CD14-positive monocyte (primary cell): Measurements from ENCODE around the gene LARP6. TPM values are rescaled to one million over a fixed set of nuclear protein-coding genes. Genes with fewer than 3 reads are reported as not detected.

ENCODE experiments used
- DNase-seq, 3 donors: peaks; one replicate each; pipeline ENCODE4 v3.0.0-alpha.2; 2011 to 2022
- H2AFZ ChIP-seq: 2 replicates; pipeline ENCODE4 v1.6.0; 2012; ENCODE audit warnings: mild to moderate bottlenecking, low read depth, low read length, inconsistent platforms; ENCODE audit not compliant: insufficient read depth, poor library complexity, severe bottlenecking
- H3K27ac ChIP-seq, 2 donors: 1 replicate in 1 of 2; 2 replicates in 1 of 2; pipeline ENCODE4 v1.5.1; 2012 to 2013; ENCODE audit warnings: low read length in 2 of 2, control low read depth in 1 of 2, inconsistent platforms in 1 of 2, low read depth in 1 of 2, mild to moderate bottlenecking in 1 of 2
- H3K27me3 ChIP-seq, 2 donors: one replicate each; pipeline versions ENCODE4 v1.6.0 to v1.6.1; 2011 to 2013; ENCODE audit warnings: low read length in 2 of 2; ENCODE audit not compliant: control insufficient read depth in 2 of 2, insufficient read depth in 2 of 2
- H3K36me3 ChIP-seq, 2 donors: replicated peaks in 1 of 2; 1 replicate in 1 of 2; 2 replicates in 1 of 2; pipeline versions ENCODE4 v1.5.1 to v1.6.1; 2012 to 2013; ENCODE audit warnings: low read length in 2 of 2, control low read depth in 1 of 2, inconsistent platforms in 1 of 2, mild to moderate bottlenecking in 1 of 2; ENCODE audit not compliant: insufficient read depth in 2 of 2, control insufficient read depth in 1 of 2
- H3K4me1 ChIP-seq, 2 donors: 1 replicate in 1 of 2; 2 replicates in 1 of 2; pipeline versions ENCODE4 v1.5.1 to v1.6.1; 2012 to 2013; ENCODE audit warnings: low read length in 2 of 2, control low read depth in 1 of 2, inconsistent platforms in 1 of 2, mild to moderate bottlenecking in 1 of 2, moderate library complexity in 1 of 2; ENCODE audit not compliant: insufficient read depth in 2 of 2, control insufficient read depth in 1 of 2
- H3K4me2 ChIP-seq: replicated peaks from 2 replicates; pipeline ENCODE3; 2012; ENCODE audit warnings: low read length, moderate library complexity, mild to moderate bottlenecking; ENCODE audit not compliant: poor library complexity, severe bottlenecking; ENCODE audit errors: extremely low read depth
- H3K4me3 ChIP-seq, 3 experiments: fragments of 200-600 bp in 1 of 3; sonication (generic) in 1 of 3; replicated peaks in 1 of 3; 1 replicate in 2 of 3; 2 replicates in 1 of 3; pipeline ENCODE4 v1.5.1; 2011 to 2013; ENCODE audit warnings: low read length in 3 of 3, mild to moderate bottlenecking in 3 of 3, control low read depth in 2 of 3, low read depth in 2 of 3, inconsistent platforms in 1 of 3, moderate library complexity in 1 of 3
- H3K79me2 ChIP-seq: 2 replicates; pipeline ENCODE4 v1.6.0; 2012; ENCODE audit warnings: mild to moderate bottlenecking, control low read depth, inconsistent platforms, low read length, moderate library complexity; ENCODE audit not compliant: insufficient read depth
- H3K9ac ChIP-seq: 2 replicates; pipeline ENCODE4 v1.6.0; 2017; ENCODE audit warnings: low read length, mild to moderate bottlenecking; ENCODE audit not compliant: insufficient read depth, poor library complexity, severe bottlenecking
- H3K9me3 ChIP-seq, 2 donors: replicated peaks in 1 of 2; 1 replicate in 1 of 2; 2 replicates in 1 of 2; pipeline versions ENCODE4 v1.5.1 to v1.6.1; 2012 to 2013; ENCODE audit warnings: low read length in 2 of 2, control low read depth in 1 of 2; ENCODE audit not compliant: control insufficient read depth in 1 of 2, insufficient read depth in 1 of 2
- H4K20me1 ChIP-seq: 2 replicates; pipeline ENCODE4 v1.6.0; 2012; ENCODE audit warnings: mild to moderate bottlenecking, low read length, control low read depth, moderate library complexity; ENCODE audit not compliant: insufficient read depth
- H3K27ac Mint-ChIP-seq, 7 donors: one replicate each; pipeline ENCODE4 v1.8.0; 2020; ENCODE audit warnings: mild to moderate bottlenecking in 7 of 7, mixed read lengths in 7 of 7, moderate library complexity in 6 of 7, inconsistent platforms in 2 of 7
- H3K27me3 Mint-ChIP-seq, 3 donors: one replicate each; pipeline ENCODE4 v1.8.0; 2021 to 2022; ENCODE audit warnings: low read depth in 3 of 3, mild to moderate bottlenecking in 3 of 3, mixed read lengths in 3 of 3, moderate library complexity in 3 of 3, inconsistent platforms in 1 of 3
- H3K36me3 Mint-ChIP-seq, 2 donors: one replicate each; pipeline ENCODE4 v1.8.0; 2020; ENCODE audit warnings: mixed read lengths in 2 of 2, inconsistent platforms in 1 of 2, mild to moderate bottlenecking in 1 of 2
- H3K4me1 Mint-ChIP-seq: one replicate; pipeline ENCODE4 v1.8.0; 2020; ENCODE audit warnings: mild to moderate bottlenecking, mixed read lengths
- H3K4me3 Mint-ChIP-seq, 2 donors: one replicate each; pipeline ENCODE4 v1.8.0; 2020; ENCODE audit warnings: mild to moderate bottlenecking in 2 of 2, mixed read lengths in 2 of 2, moderate library complexity in 1 of 2
- H3K9me3 Mint-ChIP-seq, 7 donors: one replicate each; pipeline ENCODE4 v1.8.0; 2020 to 2022; ENCODE audit warnings: mixed read lengths in 7 of 7, mild to moderate bottlenecking in 6 of 7, moderate library complexity in 6 of 7, inconsistent platforms in 2 of 7
- WGBS: methylation state at CpG from one replicate; pipeline ENCODE4 v1.1.5; 2013; ENCODE audit warnings: missing lambda C conversion rate; ENCODE audit not compliant: insufficient coverage; 5-methylcytosine and 5-hydroxymethylcytosine counted together
- intact Hi-C, 2 donors: fragments of 100-400 bp; cut with micrococcal nuclease; formaldehyde crosslinking; loops; one replicate each; pipeline versions ENCODE4 v1.15.0 to v1.15.1; 2023
- polyA plus RNA-seq, 3 donors: library from polyadenylated mRNA; depleted of rRNA in 1 of 3; unstranded in 2 of 3; stranded (reverse) in 1 of 3; fragments of 300-500 nt in 2 of 3; fragments of >200 nt in 1 of 3; fragmentation: Illumina TruSeq in 2 of 3; gene quantifications; 1 replicate in 2 of 3; 2 replicates in 1 of 3; pipeline ENCODE4 v1.2.3, GENCODE V29; 2012 to 2021
- TF ChIP-seq, protein P1 (sequence below): fragments of 200-600 bp; IDR thresholded peaks from one replicate; pipeline ENCODE4 v1.8.0; 2022; ENCODE audit warnings: antibody characterized with exemption, mild to moderate bottlenecking

The LARP6 gene
- polyA plus RNA-seq, 3 donors, result not detected

DNA sequence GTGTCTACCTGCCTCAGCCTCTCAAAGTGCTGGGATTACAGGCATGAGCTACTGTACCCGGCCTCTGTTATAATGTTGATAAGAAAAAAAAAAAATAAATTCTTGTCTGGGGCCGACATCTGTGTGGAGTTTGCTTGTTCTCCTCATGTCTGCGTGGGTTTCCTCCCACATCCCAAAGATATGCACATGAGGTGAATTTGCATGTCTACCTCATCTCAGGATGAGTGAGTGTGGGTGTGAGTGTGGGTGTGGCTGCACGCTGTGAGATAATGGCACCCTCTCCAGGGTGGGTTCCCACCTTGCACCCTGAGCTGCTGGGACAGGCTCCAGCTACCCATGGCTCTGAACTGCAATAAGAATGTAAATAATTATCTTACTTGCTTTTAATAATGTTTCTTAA, 64.7 kb downstream of the LARP6 start:
- no peak overlapping the region for H3K27ac ChIP-seq
- intact Hi-C loops, result no loop called here
- Mint-ChIP-seq H3K4me1 (peaks cover 4% of the 10 kb centered on the region), H3K27me3 (peaks cover 6 to 14% (median 8%) of the 10 kb centered on the region in 3 donors), H3K36me3 (no peaks in the 10 kb centered on the region), H3K27ac (no peak overlapping the region), H3K9me3 (no peaks in the 10 kb centered on the region), H3K4me3 (no peak overlapping the region)
- no peak overlapping the region for H3K4me2 ChIP-seq
- H4K20me1 ChIP-seq, result no peaks in the 10 kb centered on the region
- H3K4me3 ChIP-seq, result no peak overlapping the region
- no peaks in the 10 kb centered on the region for H3K27me3 ChIP-seq
- no peak overlapping the region for H3K9ac ChIP-seq
- no peaks in the 10 kb centered on the region for H3K79me2 ChIP-seq
- no peaks in the 10 kb centered on the region for H3K9me3 ChIP-seq
- no peaks in the 10 kb centered on the region for H3K4me1 ChIP-seq
- no peak for DNase-seq
- no CpG with 5 or more reads among the region's 4 CpGs for WGBS
- no peaks in the 10 kb centered on the region for H3K36me3 ChIP-seq
- no peak overlapping the region for H2AFZ ChIP-seq
- TF ChIP-seq, protein P1, sequence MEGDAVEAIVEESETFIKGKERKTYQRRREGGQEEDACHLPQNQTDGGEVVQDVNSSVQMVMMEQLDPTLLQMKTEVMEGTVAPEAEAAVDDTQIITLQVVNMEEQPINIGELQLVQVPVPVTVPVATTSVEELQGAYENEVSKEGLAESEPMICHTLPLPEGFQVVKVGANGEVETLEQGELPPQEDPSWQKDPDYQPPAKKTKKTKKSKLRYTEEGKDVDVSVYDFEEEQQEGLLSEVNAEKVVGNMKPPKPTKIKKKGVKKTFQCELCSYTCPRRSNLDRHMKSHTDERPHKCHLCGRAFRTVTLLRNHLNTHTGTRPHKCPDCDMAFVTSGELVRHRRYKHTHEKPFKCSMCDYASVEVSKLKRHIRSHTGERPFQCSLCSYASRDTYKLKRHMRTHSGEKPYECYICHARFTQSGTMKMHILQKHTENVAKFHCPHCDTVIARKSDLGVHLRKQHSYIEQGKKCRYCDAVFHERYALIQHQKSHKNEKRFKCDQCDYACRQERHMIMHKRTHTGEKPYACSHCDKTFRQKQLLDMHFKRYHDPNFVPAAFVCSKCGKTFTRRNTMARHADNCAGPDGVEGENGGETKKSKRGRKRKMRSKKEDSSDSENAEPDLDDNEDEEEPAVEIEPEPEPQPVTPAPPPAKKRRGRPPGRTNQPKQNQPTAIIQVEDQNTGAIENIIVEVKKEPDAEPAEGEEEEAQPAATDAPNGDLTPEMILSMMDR, result no peak

DNA sequence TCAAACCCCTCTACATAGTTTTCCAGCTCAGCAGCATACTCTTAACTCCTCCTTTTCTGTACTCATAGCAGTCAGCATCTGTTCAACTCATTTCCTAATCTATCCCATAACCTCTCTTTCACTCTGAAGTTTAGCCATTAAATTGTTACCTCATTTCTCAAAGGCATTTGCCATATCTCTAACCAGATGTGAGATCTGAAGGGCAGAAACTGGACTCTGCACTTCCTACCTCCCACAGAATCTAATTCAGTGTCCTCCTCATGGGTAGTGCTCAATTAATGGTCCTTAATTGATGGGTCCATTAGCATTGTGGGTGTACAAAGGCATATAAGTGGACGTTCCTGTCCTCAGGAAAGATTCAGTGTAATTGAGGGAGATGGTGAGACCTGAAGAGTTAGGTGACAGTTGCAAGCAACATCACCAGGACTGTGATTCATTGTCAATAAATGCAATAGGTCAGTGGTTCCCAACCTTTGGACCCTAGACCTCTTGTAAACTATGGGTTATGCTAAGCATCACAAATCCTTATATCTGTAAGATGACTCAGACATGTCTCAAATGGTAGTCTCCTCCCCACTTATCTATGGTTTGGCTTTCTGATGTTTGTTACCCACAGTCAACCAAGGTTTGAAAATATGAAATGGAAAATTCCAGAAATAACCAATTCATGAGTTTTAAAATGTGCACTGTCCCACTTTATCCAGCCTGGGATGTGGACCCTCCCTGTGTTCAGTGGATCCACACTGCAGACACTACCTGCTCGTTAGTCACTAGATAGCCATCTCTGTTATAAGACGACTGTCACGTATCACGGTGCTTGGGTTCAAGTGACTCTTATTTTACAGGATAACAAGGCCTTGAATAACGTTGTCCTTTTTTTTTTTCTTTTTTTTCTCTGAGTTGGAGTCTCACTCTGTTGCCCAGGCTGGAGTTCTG, 65.6 kb downstream of the LARP6 start:
- Histone ChIP-seq H3K9ac (no peak overlapping the region), H4K20me1 (no peaks in the 10 kb centered on the region), H3K4me2 (no peak overlapping the region), H3K4me1 (no peaks in the 10 kb centered on the region), H3K27ac (no peak overlapping the region), H3K4me3 (no peak overlapping the region), H2AFZ (no peak overlapping the region), H3K36me3 (no peaks in the 10 kb centered on the region), H3K79me2 (no peaks in the 10 kb centered on the region), H3K9me3 (no peaks in the 10 kb centered on the region), H3K27me3 (peaks cover 0 to 4% of the 10 kb centered on the region in 2 donors)
- no peak overlapping the region for H3K27ac Mint-ChIP-seq
- no peaks in the 10 kb centered on the region for H3K36me3 Mint-ChIP-seq
- no peak for DNase-seq
- TF ChIP-seq, protein P1, result no peak
- H3K9me3 Mint-ChIP-seq, result no peaks in the 10 kb centered on the region
- 96% methylated on average over 5 of the region's 6 CpGs for WGBS
- H3K4me3 Mint-ChIP-seq, result no peak overlapping the region
- intact Hi-C loops, result no loop called here
- H3K4me1 Mint-ChIP-seq, result peaks cover 4% of the 10 kb centered on the region
- H3K27me3 Mint-ChIP-seq, result peaks cover 9 to 13% (median 10%) of the 10 kb centered on the region in 3 donors
